CD4-positive, alpha-beta T cell treated with Interferon alpha-2 for 1 hour (primary cell): ENCODE measurements around the gene SIGLEC15.
"Not testable (repeated sequence)": the region's sequence is repeated elsewhere in the genome, so short reads cannot be mapped to it uniquely, and the experiment has no call there.

Source experiments
- DNase-seq, 2 donors: peaks; one replicate each; pipeline ENCODE4 v3.0.0-alpha.2; 2020 to 2022

The SIGLEC15 gene, protein sequence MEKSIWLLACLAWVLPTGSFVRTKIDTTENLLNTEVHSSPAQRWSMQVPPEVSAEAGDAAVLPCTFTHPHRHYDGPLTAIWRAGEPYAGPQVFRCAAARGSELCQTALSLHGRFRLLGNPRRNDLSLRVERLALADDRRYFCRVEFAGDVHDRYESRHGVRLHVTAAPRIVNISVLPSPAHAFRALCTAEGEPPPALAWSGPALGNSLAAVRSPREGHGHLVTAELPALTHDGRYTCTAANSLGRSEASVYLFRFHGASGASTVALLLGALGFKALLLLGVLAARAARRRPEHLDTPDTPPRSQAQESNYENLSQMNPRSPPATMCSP

GRCh38 chr18:45825258-45826044 lies at the start of gene SIGLEC15:
SIGLEC15 (plus strand) TSS chr18:45825675; CDS start chr18:45825729, 54 bp downstream.
- DNase-seq = no peak

- no peak for DNase-seq
Observed at GRCh38 chr18:45775743-45776142, 49.7 kb upstream of the SIGLEC15 start.

DNA sequence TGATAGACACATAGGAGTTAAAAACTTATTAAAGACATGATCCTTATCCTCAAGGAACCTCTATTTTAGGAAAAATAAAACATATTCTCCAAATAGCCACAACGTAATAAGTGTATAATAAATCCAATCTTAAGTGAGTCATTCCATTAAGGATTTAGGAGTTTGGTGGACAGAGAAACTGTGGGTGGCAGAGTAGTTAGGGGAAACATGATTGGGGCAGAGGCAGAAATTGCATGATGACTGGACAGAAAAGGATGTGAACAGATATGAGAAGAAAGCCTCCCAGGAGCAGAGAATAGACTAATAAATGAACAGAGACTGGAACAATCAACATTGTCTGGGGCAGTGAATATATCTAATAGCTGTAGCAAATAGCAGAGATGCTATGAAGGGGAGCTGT lies 48.1 kb upstream of the SIGLEC15 start:
- DNase-seq = no peak

DNA sequence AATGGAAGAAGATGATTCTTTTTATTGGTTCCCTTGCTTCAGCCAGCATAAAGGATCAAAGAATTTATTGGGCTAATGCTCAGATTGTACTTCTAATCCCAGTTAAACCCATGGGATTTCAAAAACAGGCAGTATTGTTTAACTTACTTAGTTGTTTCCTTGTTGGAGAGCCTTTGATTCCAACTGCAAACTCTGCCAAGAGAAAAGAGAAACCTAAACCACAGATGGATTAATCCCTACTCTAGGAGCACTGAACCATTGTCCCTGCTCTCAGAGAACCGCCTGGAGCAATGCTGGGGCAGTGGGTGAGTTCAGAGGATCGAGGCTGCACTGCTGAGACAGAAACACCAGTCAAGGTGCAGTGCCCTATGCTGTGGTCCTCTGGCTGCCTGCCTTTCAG lies 44.9 kb upstream of the SIGLEC15 start:
- no peak for DNase-seq

DNA sequence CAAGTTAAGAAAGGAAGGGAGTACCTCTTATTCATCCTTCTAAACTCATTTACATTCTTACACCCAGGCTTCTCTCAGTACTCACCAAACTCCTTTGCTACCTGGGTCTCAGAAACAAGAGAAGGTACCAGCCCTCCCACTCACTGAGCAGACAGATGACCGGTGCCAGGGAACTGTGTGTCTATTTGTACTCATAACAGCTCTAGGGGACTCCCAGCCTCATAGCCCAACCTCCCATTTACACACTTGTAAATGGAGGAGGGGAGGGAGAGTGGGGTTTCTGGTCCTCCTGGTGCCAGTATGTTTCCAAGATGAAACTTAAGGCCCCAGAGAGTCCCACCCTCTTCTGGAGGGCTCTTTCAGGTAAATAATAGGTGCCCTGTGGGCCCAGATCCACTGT lies 42.8 kb upstream of the SIGLEC15 start:
- no peak for DNase-seq

GRCh38 chr18:45783097-45784075 lies 42.1 kb upstream of the SIGLEC15 start:
- DNase-seq = no peak

- DNase-seq = peak in 1 of 2 donors; percentile 42
Observed at GRCh38 chr18:45785134-45785533, 40.3 kb upstream of the SIGLEC15 start.

DNA sequence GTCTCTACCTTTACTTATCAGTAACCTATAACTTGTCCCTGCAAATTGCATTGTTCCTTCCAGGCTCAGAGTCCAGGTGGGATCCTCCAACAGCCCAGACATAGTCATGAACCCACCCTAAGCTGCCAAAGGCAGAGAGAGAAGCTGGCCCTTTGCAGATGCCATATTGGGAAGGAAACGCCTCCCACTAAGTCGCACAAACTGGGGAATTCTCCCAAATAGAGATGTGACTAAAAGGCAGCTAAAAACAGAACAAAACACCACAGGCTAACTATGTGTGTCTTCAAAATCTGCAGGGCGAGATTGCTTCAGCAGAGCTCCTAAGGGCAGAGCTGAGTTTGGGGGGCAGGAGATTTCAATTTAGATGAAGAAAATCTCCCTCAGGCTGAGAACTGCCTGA lies 38.5 kb upstream of the SIGLEC15 start:
- DNase-seq = no peak

DNA sequence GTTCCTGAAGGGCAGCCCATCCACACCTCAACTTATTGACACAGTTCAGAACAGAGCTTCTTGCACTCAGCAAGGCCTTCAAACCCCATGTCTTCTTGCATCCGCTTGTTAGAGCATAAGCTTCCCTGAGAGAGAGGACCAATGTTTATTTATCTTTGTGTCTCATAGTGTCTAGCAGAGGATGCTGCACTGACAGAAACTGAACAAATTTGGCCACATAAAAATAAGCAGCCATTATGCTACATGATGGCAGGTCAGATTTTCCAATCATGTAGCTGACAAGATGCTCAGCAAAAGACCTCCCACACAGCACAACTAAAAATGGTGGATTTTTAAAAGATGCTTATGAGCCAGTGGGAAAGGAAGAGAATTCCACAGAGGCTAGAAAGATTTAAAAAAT lies 38.1 kb upstream of the SIGLEC15 start:
- no peak for DNase-seq

DNA sequence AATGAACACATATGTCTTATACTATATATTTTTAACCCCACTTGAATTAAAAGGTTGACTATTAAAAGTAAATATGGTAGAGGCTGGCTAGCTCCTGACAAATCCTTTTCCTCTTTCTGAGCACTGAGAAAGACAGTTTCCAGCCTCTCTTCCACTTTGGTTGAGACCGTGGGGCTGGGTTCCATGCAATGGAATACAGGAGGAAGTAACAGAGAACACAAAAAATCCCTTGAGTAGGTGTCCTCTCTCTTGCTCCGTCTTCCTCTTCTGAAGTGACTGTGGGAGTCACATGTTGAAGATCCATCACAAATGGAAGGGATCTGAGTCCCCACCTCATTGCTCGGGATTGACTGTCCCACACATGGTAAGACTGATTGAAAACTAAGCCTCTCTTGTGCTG lies 36.6 kb upstream of the SIGLEC15 start:
- DNase-seq = no peak

DNA sequence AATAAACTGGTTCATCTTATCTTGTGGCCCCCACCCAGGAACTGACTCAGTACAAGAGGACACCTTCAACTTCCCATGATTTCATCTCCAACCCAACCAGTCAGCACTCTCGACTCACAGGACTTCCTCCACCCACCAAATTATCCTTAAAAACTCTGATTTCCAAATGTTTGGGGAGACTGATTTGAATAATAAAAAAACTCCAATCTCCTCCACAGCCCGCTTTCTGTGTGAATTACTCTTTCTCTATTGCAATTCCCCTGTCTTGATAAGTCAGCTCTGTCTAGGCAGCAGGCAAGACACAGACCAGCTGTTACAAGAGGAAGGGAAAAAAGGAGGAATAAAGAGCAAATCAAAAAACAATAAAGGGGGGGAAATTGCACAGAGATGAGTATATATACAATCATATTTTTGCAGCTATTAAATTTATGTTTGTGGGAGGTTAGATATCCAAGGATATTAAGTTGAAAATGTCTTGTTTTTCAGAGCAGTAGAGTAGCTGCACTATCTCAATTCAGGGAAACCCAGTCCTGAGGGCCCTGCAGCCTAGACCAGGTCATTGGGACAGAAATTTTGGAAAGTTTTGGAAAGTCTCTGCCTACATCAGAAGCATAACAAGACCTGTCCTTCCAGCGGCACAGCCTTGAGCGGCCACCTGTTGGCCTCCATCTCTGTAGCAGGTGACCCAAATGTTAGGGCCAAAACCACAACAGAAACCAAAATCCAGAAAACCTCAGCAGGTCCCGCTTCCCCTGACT lies 32.8 kb upstream of the SIGLEC15 start:
- no peak for DNase-seq

DNA sequence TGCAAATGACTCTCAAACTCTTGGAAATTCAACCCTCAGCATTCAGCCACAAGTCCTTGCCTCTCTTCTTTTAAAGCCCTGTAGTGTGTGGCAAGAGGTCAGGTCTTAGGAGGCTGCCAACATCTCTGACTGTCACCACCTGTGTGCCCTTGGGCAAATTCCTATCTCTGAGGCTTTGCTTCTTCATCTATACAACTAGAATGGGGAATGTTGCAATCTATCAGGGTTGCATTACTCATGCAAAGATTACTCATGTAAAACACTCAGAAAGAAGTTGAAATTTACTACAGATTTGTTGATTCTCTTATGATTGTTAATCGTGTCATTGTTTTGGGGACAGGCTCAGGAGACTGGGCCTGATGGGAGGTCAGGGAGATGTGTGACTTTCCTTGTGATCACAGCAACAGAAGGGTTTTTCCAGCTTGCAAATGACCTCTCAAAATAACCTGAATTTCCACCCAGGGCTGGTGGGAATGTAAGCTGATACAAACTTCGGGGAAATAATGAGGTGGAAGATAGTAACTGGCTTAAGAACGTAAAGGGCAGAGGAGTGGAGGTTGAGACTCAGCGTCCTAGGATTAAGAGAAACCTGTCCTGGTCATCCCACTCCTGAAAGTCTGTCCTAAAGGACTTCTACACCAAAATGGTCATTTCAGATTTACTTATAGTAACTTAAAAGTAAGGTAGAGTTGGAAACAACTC lies 32.1 kb upstream of the SIGLEC15 start:
- DNase-seq = no peak

DNA sequence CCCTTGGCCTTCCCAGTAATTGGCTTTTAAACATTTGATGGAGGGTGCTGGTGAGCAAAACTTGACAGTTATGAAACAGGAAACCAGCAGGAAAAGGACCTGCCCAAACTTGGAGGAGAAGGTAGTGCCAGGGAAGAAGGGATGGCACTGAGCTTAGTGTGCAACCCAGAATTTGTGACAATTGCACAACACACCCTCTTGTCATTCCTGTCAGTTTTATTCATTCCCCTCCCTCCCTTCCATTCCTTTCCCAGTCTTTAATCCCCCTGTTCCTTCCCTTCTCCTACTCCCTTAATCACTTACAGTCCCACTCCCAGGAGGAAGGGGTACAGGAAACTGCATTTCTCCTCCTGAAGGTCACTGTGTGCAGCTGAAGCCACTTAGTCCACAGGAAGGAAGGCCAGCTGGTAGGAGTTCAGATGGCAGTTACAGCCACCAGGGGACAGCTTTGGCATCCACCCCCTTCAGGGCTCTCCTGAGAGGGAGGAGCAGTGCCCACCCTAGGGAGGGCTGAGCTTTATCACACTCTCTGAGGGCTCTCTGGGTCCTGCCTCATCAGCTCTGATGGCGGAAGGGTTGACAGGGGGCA lies 24.0 kb upstream of the SIGLEC15 start:
- no peak for DNase-seq

DNA sequence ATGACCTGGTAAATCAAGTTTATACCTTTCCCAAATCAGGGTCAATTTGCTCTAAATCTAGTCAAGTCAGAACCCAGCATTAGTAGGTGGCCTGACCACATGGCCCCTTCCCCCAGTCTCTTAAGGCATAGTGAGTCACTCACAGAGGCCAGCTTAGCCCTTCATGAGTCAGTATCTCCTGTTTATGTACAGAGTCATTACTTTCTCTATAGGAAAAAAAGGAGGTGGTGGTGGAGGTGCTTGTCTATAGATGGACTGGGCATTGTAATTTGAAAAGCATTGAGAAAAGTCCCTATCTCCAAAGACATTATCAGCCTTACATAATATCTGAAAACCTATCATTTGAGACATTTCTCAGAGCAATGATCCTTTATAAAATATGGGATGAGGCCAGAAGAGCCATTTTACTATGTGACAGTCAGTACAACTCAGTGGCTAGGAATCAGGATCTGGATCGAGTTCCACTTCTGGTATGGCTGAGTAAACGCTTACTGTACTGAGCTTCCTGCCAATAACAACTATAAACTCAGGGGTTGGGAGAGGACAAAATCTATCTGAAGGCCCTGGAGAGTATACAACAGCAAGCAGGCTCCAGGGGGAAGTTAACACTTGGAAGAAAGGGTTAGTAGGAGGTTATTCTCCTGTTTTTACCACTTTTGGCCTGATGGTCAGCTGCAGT lies 22.5 kb upstream of the SIGLEC15 start:
- DNase-seq = no peak

DNA sequence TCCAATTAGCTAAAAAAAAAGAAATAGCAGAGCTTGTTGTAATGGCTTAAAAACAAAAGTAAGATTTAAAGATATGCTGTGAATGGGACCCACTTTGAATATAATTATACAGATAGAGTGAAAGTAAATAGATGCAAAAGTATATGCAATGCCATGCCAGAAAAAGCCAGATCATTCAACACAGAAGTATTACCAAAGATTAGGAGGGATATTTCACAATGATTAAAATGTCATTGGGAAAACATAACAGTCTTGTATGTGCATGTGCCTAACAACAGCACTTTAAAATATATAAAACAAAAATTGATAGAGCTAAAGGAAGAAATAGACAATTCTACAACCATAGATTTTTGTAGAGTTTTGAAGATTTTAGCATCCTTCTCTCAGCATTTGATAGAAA lies 19.9 kb upstream of the SIGLEC15 start:
- DNase-seq = no peak

DNA sequence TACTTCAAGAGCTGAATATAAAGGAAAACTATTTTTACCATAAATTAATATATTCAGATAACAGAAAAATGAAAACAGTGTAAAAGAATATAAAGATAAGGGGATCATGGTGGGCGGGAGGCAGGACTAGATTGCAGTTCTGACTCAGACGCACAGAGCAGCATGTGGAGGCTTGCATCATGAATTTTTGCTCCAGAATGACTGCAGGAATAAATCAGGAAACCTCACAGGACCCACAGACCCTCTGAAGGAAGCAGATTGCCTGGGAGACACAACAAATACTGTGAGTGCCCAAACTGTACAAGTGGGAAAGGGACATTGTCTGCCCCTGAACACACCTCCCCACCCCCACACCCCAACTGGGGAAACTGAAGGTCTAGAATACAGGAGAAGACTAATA lies 19.2 kb upstream of the SIGLEC15 start:
- no peak for DNase-seq

DNA sequence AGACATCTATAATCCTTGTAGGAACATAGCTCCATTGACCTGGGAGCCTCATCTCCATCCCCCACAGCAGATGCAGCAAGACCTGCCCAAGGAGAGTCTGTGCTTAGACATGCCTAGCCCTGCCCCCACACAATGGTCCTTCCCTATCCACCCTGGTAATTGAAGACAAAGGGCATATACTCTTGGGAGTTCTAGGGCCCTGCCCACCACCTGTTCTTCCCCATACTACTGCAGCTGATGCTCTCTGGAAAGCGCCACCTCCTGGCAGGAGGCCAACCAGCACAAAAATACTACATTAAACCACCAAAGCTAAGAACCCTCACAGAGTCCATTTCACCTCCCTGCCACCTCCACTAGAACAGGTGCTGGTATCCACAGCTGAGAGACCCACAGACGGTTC lies 18.3 kb upstream of the SIGLEC15 start:
- peak in 1 of 2 donors; percentile 30 for DNase-seq

- DNase-seq = not testable (repeated sequence)
Observed at GRCh38 chr18:45814733-45815132, 10.7 kb upstream of the SIGLEC15 start.

GRCh38 chr18:45817543-45817942 lies 7.9 kb upstream of the SIGLEC15 start:
- no peak for DNase-seq

DNA sequence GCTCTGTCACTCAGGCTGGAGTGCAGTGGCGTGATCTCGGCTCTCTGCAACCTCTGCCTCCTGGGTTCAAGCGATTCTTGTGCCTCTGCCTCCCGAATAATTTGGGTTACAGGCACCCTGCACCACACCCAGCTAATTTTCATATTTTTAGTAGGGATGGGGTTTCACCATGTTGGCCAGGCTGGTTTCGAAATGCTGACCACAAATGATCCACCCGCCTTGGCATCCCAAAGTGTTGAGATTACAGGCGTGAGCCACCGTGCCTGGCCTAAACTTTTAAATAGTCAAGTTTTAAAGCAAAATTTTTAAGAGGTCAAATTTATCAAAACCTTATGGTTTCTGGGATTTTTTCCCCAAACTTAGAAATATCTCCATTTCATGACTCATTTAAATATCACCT lies 6.7 kb upstream of the SIGLEC15 start:
- not testable (repeated sequence) for DNase-seq
